Endodermal cell (in vitro differentiated cells): Measurements from ENCODE around the gene ATP2B3. TPM values are rescaled to one million over a fixed set of nuclear protein-coding genes. Genes with fewer than 3 reads are reported as not detected.

ENCODE experiments used
- DNase-seq: peaks from one replicate; pipeline ENCODE4 v3.0.0-alpha.2; 2017
- H3K27ac ChIP-seq: 2 replicates; pipeline ENCODE4 v1.5.1; 2013; ENCODE audit warnings: mild to moderate bottlenecking, low read depth, low read length, moderate library complexity
- H3K27me3 ChIP-seq: 2 replicates; pipeline ENCODE4 v1.6.1; 2013; ENCODE audit warnings: mild to moderate bottlenecking, low read length, moderate library complexity; ENCODE audit not compliant: insufficient read depth, control insufficient read depth, poor library complexity, severe bottlenecking
- H3K36me3 ChIP-seq: 2 replicates; pipeline ENCODE4 v1.7.0; 2013; ENCODE audit warnings: mild to moderate bottlenecking, low read length, moderate library complexity; ENCODE audit not compliant: control insufficient read depth, insufficient read depth
- H3K4me1 ChIP-seq: one replicate; pipeline ENCODE4 v1.7.0; 2013; ENCODE audit warnings: low read length; ENCODE audit not compliant: control insufficient read depth, insufficient read depth
- H3K4me3 ChIP-seq: 2 replicates; pipeline ENCODE4 v1.5.1; 2013; ENCODE audit warnings: mild to moderate bottlenecking, low read length, moderate library complexity
- H3K9ac ChIP-seq: 2 replicates; pipeline ENCODE4 v1.6.1; 2013; ENCODE audit warnings: mild to moderate bottlenecking, low read length, moderate library complexity; ENCODE audit not compliant: poor library complexity, severe bottlenecking; ENCODE audit errors: extremely low read depth
- H3K9me3 ChIP-seq: 2 replicates; pipeline ENCODE4 v1.6.1; 2013; ENCODE audit warnings: mild to moderate bottlenecking, low read length, moderate library complexity; ENCODE audit not compliant: control insufficient read depth
- H3K27ac Mint-ChIP-seq: 2 replicates; pipeline ENCODE4 v1.8.0; 2020; ENCODE audit warnings: mixed read lengths
- H3K27me3 Mint-ChIP-seq: 2 replicates; pipeline ENCODE4 v1.8.0; 2021; ENCODE audit warnings: mild to moderate bottlenecking, mixed read lengths; ENCODE audit not compliant: insufficient read depth
- H3K36me3 Mint-ChIP-seq: 2 replicates; pipeline ENCODE4 v1.8.0; 2020; ENCODE audit warnings: low read depth, mixed read lengths
- H3K4me1 Mint-ChIP-seq: 2 replicates; pipeline ENCODE4 v1.8.0; 2020; ENCODE audit warnings: mixed read lengths
- H3K4me3 Mint-ChIP-seq: 2 replicates; pipeline ENCODE4 v1.8.0; 2020; ENCODE audit warnings: mild to moderate bottlenecking, moderate library complexity, mixed read lengths
- H3K9me3 Mint-ChIP-seq: 2 replicates; pipeline ENCODE4 v1.8.0; 2020; ENCODE audit warnings: mild to moderate bottlenecking, mixed read lengths
- WGBS, 2 experiments: methylation state at CpG; one replicate each; pipeline versions ENCODE4 v1.1.5 to v1.1.7; 2013; ENCODE audit warnings: missing lambda C conversion rate in 2 of 2, mixed read lengths in 1 of 2; ENCODE audit not compliant: insufficient coverage in 1 of 2, insufficient read length in 1 of 2; 5-methylcytosine and 5-hydroxymethylcytosine counted together
- total RNA-seq, 2 donors: library from RNA; stranded (reverse); fragmentation: NEBNext Ultra II Directional in 1 of 2; extraction: Animal tissue kit (Norgen Biotek cat#: 25700) in 1 of 2; gene quantifications; 2 replicates in 1 of 2; 3 replicates in 1 of 2; pipeline ENCODE4 v1.2.1, GENCODE V29; 2021
- TF ChIP-seq, protein P1 (sequence below): fragments of 200-600 bp; sonication (generic); conservative IDR thresholded peaks from 2 replicates; pipeline ENCODE4 v1.5.0; 2021; ENCODE audit warnings: antibody characterized with exemption, mild to moderate bottlenecking

ATP2B3 gene
- total RNA-seq, 2 donors from 2014 or later, result not detected

DNA sequence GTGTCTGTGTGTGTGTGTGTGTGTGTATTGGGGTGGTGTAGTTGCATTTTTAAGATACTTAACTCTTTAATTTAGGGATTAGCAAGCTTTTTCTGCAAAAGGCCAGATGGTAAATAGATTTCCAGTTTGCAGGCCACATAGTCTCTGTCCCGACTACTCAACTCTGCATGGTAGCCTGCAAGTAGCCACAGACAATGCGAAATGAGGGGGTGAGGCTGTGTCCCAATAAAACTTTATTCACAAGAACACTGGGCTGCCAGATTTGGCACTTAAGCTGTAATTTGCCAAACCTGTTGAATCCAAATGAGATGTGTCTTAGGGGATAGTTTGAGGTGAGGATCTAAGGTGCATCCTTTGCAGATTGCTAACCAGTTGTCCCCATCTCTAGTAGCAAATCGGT is 6.8 kb downstream of the ATP2B3 start:
- WGBS, 2 experiments, result 85 to 89% methylated on average over 2 to 3 of the region's 3 CpGs
- H3K27me3 ChIP-seq, result peaks cover 14% of the 10 kb centered on the region
- no peak overlapping the region for H3K9ac ChIP-seq
- TF ChIP-seq, protein P1, sequence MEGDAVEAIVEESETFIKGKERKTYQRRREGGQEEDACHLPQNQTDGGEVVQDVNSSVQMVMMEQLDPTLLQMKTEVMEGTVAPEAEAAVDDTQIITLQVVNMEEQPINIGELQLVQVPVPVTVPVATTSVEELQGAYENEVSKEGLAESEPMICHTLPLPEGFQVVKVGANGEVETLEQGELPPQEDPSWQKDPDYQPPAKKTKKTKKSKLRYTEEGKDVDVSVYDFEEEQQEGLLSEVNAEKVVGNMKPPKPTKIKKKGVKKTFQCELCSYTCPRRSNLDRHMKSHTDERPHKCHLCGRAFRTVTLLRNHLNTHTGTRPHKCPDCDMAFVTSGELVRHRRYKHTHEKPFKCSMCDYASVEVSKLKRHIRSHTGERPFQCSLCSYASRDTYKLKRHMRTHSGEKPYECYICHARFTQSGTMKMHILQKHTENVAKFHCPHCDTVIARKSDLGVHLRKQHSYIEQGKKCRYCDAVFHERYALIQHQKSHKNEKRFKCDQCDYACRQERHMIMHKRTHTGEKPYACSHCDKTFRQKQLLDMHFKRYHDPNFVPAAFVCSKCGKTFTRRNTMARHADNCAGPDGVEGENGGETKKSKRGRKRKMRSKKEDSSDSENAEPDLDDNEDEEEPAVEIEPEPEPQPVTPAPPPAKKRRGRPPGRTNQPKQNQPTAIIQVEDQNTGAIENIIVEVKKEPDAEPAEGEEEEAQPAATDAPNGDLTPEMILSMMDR, result no peak
- Mint-ChIP-seq H3K27ac (no peak overlapping the region), H3K36me3 (no peaks in the 10 kb centered on the region), H3K27me3 (peaks cover 27% of the 10 kb centered on the region), H3K4me1 (no peaks in the 10 kb centered on the region), H3K9me3 (peaks cover 64% of the 10 kb centered on the region), H3K4me3 (no peak overlapping the region)
- H3K9me3 ChIP-seq, result no peaks in the 10 kb centered on the region
- H3K27ac ChIP-seq, result no peak overlapping the region
- H3K4me3 ChIP-seq, result no peak overlapping the region
- no peaks in the 10 kb centered on the region for H3K4me1 ChIP-seq
- DNase-seq, result no peak
- no peaks in the 10 kb centered on the region for H3K36me3 ChIP-seq

DNA sequence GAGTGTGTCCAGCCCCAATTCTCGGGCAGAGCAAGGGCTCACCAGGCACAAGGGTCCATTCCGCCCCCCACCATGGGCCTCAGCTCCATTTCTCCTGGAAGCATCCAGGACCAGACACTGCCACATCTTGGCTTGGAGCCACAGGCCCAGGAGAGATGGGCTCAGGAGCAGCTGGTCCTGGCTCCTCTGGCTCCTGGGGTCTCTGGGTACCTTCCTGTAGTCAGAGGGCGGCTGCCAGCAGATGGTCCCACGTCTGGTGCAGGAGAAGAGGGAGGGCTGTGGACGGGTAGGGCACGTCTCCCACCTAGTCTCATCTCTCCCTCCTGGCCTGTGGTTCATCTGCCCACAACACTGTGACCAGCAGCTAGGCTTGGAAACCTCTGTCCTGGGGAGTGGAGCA is 8.0 kb downstream of the ATP2B3 start:
- Mint-ChIP-seq H3K9me3 (peaks cover 61% of the 10 kb centered on the region), H3K36me3 (no peaks in the 10 kb centered on the region), H3K4me1 (no peaks in the 10 kb centered on the region), H3K27me3 (peaks cover 16% of the 10 kb centered on the region), H3K27ac (no peak overlapping the region), H3K4me3 (no peak overlapping the region)
- Histone ChIP-seq H3K27ac (no peak overlapping the region), H3K9ac (no peak overlapping the region), H3K27me3 (peaks cover 5% of the 10 kb centered on the region), H3K9me3 (no peaks in the 10 kb centered on the region), H3K4me1 (no peaks in the 10 kb centered on the region), H3K4me3 (no peak overlapping the region), H3K36me3 (no peaks in the 10 kb centered on the region)
- no peak for DNase-seq
- TF ChIP-seq, protein P1, result no peak
- 83% methylated on average over 4 of the region's 6 CpGs; no CpG with 5 or more reads in 1 of the 2 experiments for WGBS, 2 experiments

DNA sequence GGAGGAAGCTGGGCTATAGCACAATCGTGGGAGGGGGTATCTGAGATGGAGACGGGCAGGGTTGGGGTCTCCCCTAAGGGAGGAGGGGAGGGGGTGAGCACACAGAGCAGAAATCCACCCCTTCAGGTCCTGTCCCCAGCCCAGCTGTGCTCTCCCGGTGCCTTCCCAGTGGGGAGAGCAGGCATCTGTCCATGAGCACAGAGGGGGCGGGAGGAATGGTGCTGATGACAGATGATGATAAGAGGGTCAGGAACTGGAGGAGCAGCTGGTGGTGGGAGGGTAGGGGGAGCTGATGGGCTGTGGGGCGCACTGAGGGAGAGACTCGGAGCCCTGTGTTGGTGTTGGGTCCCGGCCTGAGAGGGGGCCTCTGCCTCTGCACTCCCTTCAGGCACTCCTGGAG is 8.6 kb downstream of the ATP2B3 start:
- Histone ChIP-seq H3K4me1 (no peaks in the 10 kb centered on the region), H3K9me3 (no peaks in the 10 kb centered on the region), H3K27me3 (no peaks in the 10 kb centered on the region), H3K36me3 (no peaks in the 10 kb centered on the region), H3K9ac (no peak overlapping the region), H3K4me3 (no peak overlapping the region), H3K27ac (no peak overlapping the region)
- Mint-ChIP-seq H3K36me3 (no peaks in the 10 kb centered on the region), H3K27me3 (peaks cover 14% of the 10 kb centered on the region), H3K4me1 (no peaks in the 10 kb centered on the region), H3K4me3 (no peak overlapping the region), H3K27ac (no peak overlapping the region), H3K9me3 (peaks cover 55% of the 10 kb centered on the region)
- TF ChIP-seq, protein P1, result no peak
- no peak for DNase-seq
- 88% methylated on average over 7 of the region's 7 CpGs; no CpG with 5 or more reads in 1 of the 2 experiments for WGBS, 2 experiments
